A673 (cell line): ENCODE measurements around the gene MYO1C. TPM values are rescaled to one million over a fixed set of nuclear protein-coding genes. Genes with fewer than 3 reads are reported as not detected.

Experiments used
- BruUV-seq: library from RNA; stranded (reverse); fragments of 400-500 nt; replicated peaks from 2 replicates; lab custom pipeline; 2021; lab: Mats Ljungman, UMichigan
- CTCF ChIA-PET: fragments of 300-600 bp; sonication (Branson Sonifier 250); formaldehyde crosslinking; loops from one replicate; lab custom pipeline; 2022; ENCODE audit warnings: antibody characterized with exemption; lab: Charles Lee
- POLR2A ChIA-PET: fragments of 300-600 bp; sonication (Branson Sonifier 250); formaldehyde crosslinking; loops from one replicate; lab custom pipeline; 2022; ENCODE audit warnings: antibody characterized with exemption; ENCODE audit not compliant: low non-redundant PET; lab: Charles Lee
- DNase-seq: peaks from one replicate; pipeline ENCODE4 v3.0.0-alpha.2; 2015; ENCODE audit warnings: low spot score
- H3K27ac ChIP-seq: fragments of 200-600 bp; sonication (generic); 2 replicates; pipeline ENCODE4 v1.5.1; 2016; ENCODE audit warnings: mixed run types, low read depth, mild to moderate bottlenecking, mixed read lengths, antibody characterized with exemption, low read length; ENCODE audit not compliant: poor library complexity, severe bottlenecking
- H3K27me3 ChIP-seq: fragments of 200-600 bp; sonication (generic); replicated peaks from 2 replicates; pipeline ENCODE4 v1.6.1; 2017; ENCODE audit warnings: mixed run types, low read depth, mild to moderate bottlenecking, mixed read lengths, antibody characterized with exemption, low read length; ENCODE audit not compliant: insufficient read depth, poor library complexity
- H3K36me3 ChIP-seq: fragments of 200-600 bp; sonication (generic); 2 replicates; pipeline ENCODE4 v1.6.1; 2016; ENCODE audit warnings: mixed run types, mild to moderate bottlenecking, mixed read lengths, antibody characterized with exemption, low read length; ENCODE audit not compliant: insufficient read depth, poor library complexity, severe bottlenecking
- H3K4me1 ChIP-seq: fragments of 200-600 bp; sonication (generic); 2 replicates; pipeline ENCODE4 v1.6.1; 2017; ENCODE audit warnings: mixed run types, mild to moderate bottlenecking, mixed read lengths, antibody characterized with exemption, low read length; ENCODE audit not compliant: insufficient read depth, poor library complexity, severe bottlenecking
- H3K4me3 ChIP-seq: fragments of 200-600 bp; sonication (generic); 2 replicates; pipeline ENCODE4 v1.5.1; 2016; ENCODE audit warnings: low read depth, mixed run types, mild to moderate bottlenecking, mixed read lengths, low read length; ENCODE audit not compliant: poor library complexity, severe bottlenecking
- H3K9me3 ChIP-seq: fragments of 200-600 bp; sonication (generic); 2 replicates; pipeline ENCODE4 v1.6.1; 2016; ENCODE audit warnings: mixed run types, low read depth, mild to moderate bottlenecking, mixed read lengths, antibody characterized with exemption, low read length; ENCODE audit not compliant: poor library complexity, severe bottlenecking
- CTCF ChIP-seq: fragments of 300-800, 200-600 bp; sonication (generic); conservative IDR thresholded peaks from 2 replicates; pipeline ENCODE4 v1.5.1; 2017; ENCODE audit warnings: low read depth, mild to moderate bottlenecking, antibody characterized with exemption, low read length, moderate library complexity, mixed read lengths
- EZH2 ChIP-seq: fragments of 200-600 bp; sonication (generic); IDR thresholded peaks from 2 replicates; pipeline ENCODE4 v1.6.1; 2017; ENCODE audit warnings: borderline replicate concordance, low read depth, mild to moderate bottlenecking, mixed read lengths, antibody characterized with exemption, low read length; ENCODE audit not compliant: poor library complexity, severe bottlenecking
- intact Hi-C: fragments of 100-400 bp; cut with micrococcal nuclease; formaldehyde crosslinking; loops from one replicate; pipeline ENCODE4 v1.10.0; 2022; ENCODE audit not compliant: unreplicated experiment
- total RNA-seq: library from RNA; stranded (reverse); gene quantifications from 2 replicates; pipeline ENCODE4 v1.2.3, GENCODE V29; 2021

MYO1C gene
- total RNA-seq, 1 experiment from 2014 or later, result 103 TPM

- Histone ChIP-seq H3K27me3 (no peaks in the 10 kb centered on the region), H3K36me3 (peaks cover 8% of the 10 kb centered on the region), H3K4me3 (no peak overlapping the region), H3K9me3 (no peaks in the 10 kb centered on the region), H3K4me1 (peaks cover 4% of the 10 kb centered on the region), H3K27ac (no peak overlapping the region)
- DNase-seq, result no peak
- no peak for TF ChIP-seq EZH2
- no peak for TF ChIP-seq CTCF
- ChIA-PET POLR2A (no interaction called here), CTCF (no interaction called here)
- intact Hi-C loops, result no loop called here
- no TSS peak for BruUV-seq
Observed at GRCh38 chr17:1522626-1523025, 30.1 kb upstream of the MYO1C start.

- Histone ChIP-seq H3K27me3 (no peaks in the 10 kb centered on the region), H3K27ac (no peak overlapping the region), H3K4me1 (peaks cover 7% of the 10 kb centered on the region), H3K36me3 (peaks cover 8% of the 10 kb centered on the region), H3K4me3 (no peak overlapping the region), H3K9me3 (no peaks in the 10 kb centered on the region)
- intact Hi-C loops, result no loop called here
- CTCF ChIA-PET, result no interaction called here
- DNase-seq, result no peak
- no TSS peak for BruUV-seq
- POLR2A ChIA-PET, result no interaction called here
- no peak for TF ChIP-seq CTCF
- no peak for TF ChIP-seq EZH2
Observed at GRCh38 chr17:1521086-1521640, 28.7 kb upstream of the MYO1C start.

- CTCF ChIA-PET, result no interaction called here
- H3K36me3 ChIP-seq, result peaks cover 8% of the 10 kb centered on the region
- intact Hi-C loops, result loop anchor here (5.0 kb wide), 3 partner anchors 152 to 262 kb away; partner anchors contain the start of gene BHLHA9
Observed at GRCh38 chr17:1519678-1520077, 27.2 kb upstream of the MYO1C start.

More at GRCh38 chr17:1519678-1520077, 27.2 kb upstream of the MYO1C start:
- Histone ChIP-seq H3K4me3 (no peak overlapping the region), H3K9me3 (no peaks in the 10 kb centered on the region), H3K27ac (no peak overlapping the region), H3K27me3 (no peaks in the 10 kb centered on the region), H3K4me1 (peaks cover 12% of the 10 kb centered on the region)
- no TSS peak for BruUV-seq
- no peak for DNase-seq
- TF ChIP-seq CTCF (no peak), EZH2 (no peak)
- POLR2A ChIA-PET, result no interaction called here
